ENCODE measurements around the gene ROR2. TPM values are rescaled to one million over a fixed set of nuclear protein-coding genes. Genes with fewer than 3 reads are reported as not detected.

ROR2 gene
- total RNA-seq, 1 donor from 2014 or later = under 0.01 TPM

DNA sequence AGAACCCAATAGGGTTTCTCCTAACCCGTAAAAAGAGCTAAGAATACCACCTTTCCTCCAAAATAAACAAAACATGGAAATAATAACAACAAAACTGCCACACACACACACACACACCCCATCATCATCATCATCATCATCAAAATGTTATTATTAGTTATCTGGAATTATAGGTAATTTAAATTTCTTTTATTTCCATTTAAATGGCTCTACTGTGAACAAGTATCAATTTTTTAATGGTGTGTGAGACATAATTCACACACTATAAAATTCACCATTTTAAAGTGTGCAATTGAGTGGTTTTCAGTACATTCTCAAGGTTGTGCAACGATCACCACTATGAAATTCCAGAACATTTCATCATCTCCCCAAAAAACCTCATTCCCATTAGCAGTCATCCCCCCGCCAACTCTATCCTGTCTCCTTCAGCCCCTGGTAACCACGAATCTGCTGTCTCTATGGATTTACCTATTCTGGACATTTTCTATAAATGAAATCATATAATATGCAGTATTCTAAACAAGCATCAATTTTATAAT, 172.7 kb downstream of the ROR2 start:
- DNase-seq (ENCODE audit: low read depth in 2 of 2) = no peak

DNA sequence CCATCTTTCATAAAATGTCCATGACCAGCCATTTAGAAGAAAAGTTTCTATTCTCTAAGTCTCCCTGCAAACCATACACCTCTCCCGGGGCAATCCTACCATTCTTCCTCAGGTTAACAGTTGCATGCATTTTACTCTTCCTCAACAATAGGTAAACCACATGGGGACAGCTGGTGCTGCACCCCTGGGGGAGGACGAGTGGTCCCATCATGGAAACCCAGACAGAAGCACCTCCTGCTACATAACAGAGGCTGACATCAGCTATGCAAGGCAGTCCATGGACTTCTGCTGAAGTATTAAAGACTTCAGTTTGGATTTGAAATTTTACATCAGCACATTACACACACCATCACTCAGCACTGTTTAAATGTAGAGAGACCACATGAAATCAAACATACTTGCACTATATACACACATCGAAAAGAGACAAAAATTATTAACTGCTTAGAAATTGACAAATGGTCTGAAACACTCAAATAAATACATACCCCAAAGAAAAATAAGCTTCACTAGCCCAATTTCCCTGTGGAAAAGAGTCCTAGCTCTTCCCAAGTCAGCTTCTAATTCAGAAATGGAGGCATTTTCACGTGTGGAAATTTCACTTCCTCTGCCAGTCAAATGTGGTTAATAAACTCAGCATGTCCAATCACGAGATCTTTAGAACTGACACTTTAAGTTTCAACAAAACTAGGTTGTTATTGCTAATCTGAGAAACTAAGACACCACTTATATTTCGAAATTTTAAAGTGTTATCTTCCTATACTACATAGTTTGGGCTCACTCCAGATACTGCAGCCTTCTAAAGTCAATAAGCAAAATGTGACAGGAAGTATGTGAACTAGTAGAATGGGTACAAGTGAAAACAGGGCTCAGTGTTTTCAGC, 173.4 kb downstream of the ROR2 start:
- no peak for DNase-seq (ENCODE audit: low read depth in 2 of 2)

DNA sequence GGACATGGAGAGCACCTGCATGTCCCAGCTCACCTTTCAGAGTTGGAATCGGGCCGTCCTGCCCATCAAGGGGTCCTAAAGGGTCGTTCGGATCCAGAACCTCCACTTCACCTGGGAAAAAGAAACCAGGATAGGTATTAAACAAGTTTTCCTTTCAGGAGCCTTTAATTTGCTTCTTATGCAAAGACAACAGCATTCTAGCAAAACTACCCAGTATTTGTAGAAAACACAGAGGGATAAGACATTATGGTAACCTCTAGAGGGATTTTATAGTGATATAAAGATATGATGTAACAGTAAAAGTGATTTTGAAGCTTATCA, 174.4 kb downstream of the ROR2 start:
- DNase-seq (ENCODE audit: low read depth in 2 of 2) = no peak

DNA sequence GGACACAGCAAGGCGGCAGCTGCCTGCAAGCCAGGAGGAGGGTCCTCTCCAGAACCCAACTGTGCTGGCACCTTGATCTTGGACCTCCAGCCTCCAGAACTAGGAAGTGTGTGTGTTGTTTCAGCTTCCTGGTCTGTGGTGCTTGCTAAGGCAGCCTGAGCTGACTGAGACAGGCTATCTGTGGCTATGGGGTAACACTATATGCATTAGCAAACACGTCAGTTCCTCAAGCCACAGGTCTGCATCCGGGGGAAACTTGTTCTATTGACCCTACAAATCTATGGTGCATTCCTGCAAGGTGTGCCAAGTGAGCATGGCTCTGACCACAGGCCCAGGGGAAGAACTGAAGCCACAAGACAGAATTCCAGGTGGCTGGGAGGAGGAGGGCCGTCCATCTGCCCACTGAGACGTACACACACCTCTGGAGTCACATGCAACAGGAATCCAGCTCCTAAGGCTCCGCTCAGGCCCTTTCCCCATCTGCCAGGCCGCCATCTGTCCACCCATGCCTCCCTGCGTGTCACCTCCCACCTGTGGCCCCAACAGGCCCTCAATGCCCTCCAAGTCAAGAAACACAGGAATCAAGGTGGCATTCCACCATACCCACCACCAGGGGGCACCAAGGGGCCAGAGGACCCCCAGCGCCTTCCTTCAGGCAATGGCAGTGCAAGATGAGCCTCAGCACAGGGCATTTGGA, 174.9 kb downstream of the ROR2 start:
- peak; percentile 51 to 60 for DNase-seq (ENCODE audit: low read depth in 2 of 2)

DNA sequence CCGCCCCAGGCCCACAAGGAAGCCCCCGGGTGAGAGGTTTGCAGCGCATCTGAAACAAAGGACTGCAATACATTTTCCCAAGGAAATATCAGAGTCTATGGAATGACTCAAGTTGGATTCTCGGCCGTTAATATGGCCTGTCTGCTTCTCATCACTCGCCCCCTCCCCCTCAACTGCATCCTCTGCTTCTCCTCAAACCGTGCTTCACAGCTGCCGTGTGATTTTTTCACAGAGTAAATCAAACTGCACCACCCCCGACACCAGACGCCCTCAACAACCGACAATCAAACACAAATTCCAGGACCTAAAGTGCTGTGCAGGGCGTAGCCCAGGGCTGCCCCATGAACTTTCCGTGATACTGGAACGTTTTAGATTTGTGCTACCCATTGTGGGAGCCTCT, 176.9 kb downstream of the ROR2 start:
- DNase-seq (ENCODE audit: low read depth in 2 of 2) = no peak

DNA sequence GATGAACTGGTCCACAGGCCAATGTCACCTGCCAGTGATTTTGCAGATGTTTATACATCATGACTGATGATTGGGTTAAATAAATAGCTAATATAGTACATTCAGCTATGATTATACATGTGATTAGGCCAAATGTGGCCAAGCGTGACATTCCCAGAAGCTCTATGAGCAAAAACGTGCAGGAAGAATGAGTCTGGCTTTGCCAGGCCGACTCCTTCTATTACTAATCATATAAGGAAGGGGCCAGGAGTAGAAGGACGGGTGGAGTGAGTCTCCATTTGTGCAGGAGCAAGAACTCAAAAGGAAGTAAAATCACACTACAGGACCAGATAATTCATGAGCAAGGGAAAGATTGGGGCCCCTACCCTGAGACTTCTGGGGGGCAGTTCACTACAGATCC, 178.2 kb downstream of the ROR2 start:
- DNase-seq (ENCODE audit: low read depth in 2 of 2) = no peak

DNA sequence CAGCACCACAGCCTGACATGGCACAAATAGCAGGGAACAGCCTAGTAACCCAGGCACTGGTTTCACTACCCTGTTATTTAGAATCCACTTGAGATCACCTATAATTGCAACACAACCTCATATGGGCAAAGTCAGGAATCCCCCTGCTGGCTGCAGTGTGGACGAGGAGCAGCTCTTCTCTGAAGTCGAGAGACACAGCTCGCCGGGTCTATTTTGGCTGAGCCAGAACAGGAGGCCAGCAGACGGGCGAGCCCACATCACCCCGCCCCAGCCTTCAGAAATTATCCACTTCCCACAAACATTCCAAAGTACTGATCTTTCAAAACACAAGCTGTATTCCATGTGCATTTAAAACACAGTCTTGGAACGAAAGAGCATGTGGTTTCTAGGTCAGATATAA, 179.0 kb downstream of the ROR2 start:
- no peak for DNase-seq (ENCODE audit: low read depth in 2 of 2)

DNA sequence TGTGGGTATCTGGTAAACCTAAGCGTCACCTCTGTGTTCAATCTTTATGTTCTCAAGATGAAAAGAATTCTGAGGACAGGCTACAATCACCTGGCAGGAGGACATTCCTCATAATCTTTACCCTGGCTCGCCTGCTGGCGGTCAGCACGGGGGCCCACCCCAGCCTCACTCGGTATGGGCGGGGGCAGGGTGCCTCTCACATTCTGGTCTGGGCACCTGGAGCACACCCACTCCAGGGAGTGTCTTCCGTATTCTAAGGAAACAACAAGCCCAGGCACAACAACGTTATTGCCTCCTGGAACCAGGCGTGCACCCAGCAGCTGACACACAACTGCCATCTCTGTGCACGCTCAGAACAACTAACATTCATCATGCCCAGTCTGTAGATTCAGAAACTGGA, 179.8 kb downstream of the ROR2 start:
- no peak for DNase-seq (ENCODE audit: low read depth in 2 of 2)

DNA sequence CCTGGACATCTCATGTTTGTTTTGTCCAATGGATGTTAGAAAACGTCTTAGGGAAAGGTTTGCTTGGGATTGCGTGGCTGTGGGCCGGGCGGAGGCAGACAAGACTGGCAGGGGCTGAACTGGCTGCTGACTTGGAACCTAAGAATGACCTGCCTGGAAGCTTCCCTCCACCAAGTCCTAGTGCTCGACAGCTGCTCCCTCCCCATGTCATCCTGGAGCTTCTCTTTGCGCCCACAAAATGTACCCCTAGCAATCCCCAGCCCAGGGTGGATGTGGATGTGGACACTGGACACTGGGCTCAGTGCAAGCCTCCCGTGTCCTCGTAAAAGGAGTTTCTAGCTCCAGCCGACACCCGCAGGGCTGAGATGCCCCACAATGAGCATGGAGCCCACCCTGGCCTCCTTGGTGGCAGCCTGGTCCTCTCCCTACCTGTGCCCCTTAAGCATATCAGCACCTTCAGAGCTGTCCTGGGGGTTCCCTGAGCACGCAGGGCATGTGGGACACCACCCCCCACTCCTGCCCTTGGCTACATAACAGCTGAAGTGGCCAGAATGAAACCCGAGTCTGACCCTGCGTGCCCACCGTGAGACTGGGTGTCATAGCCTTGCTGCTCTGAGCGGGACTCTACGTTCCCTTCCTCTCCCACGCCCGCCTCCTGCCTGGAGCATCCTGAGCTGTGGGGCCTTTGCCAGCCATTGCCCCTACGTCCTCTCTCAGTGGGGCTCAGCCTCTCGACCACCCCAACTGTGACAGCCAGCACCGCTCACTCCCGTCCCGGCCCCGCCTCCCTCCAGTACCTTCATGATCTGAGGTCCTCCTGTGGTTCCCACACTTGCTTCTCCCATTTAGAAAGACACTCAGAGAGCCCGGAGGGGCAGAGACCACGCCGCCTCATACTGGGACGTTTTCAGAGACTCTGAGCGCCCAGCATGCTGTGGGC, 180.8 kb downstream of the ROR2 start:
- no peak for DNase-seq (ENCODE audit: low read depth in 2 of 2)

DNA sequence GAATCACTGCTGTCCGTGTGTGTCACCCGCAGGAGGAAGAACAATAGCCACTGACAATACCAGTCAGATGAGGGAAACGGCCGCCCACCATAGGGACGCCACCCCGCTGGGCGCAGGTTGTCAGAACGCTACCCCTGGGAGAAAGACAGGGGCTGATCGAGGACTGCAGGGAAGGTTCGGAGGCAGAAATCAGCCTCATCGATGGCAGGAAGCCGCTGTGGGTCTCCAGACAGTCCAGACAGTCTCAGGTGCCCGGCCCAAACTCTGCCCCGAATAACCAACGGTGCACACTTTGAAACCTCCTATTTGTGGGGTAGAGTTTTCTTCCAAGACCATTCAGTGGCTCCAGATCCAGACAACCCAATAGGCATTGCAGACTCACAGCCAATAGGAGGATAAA, 181.5 kb downstream of the ROR2 start:
- no peak for DNase-seq (ENCODE audit: low read depth in 2 of 2)

DNA sequence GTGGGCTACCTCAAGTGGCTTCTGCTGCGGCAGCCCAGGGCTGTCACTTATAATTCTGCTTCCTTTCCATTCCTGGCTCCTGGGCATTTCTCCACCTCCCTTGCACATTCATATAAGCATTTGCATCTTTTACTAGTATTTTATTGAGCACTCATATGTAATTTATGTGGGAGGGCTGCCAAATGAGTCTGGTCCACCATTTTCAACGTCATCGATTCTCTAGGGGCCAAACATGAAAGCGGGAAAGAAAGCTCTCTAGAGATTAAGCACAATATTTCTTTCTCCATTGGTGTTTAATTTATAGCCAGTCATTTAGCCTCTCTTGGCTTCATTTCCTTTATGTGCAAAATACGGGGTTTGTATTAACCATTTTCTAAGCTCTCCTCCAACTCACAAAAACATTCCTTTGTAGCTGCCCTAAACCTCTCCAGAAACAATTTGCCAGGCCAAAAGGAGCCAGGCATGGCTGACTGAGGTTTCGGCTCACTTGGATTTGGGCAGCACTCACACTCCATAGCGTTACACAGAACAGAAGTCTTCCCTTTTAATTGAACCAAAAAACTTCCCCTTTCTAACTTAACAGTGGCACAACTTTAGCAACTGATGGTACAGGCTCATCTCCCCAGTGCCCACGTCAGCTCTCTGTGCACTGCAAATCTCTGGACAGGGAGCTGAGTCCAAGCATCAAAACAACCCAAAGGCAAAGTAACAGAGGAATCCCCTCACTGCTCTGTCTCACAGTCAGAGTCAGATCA, 183.5 kb downstream of the ROR2 start:
- no peak for DNase-seq (ENCODE audit: low read depth in 2 of 2)

DNA sequence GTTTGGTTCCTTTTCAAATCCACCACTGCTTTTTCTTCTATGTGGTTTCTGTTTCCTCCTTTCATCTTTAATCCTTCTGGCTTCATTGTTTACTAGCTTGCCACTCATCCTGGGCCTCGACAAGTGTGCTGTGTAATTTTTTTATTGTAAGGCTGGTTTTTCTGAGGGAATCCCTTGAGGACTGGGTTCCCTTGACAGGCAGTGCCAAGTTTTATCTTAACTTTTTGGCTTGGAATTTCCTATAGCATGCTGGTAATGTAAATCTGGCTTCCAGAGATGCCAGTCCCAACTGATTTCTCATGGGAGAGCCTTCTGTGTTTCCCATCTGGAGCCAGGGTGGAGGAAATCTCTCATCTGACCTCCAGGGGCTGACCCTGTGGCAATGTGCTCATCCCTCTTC, 184.7 kb downstream of the ROR2 start:
- DNase-seq (ENCODE audit: low read depth in 2 of 2) = no peak

DNA sequence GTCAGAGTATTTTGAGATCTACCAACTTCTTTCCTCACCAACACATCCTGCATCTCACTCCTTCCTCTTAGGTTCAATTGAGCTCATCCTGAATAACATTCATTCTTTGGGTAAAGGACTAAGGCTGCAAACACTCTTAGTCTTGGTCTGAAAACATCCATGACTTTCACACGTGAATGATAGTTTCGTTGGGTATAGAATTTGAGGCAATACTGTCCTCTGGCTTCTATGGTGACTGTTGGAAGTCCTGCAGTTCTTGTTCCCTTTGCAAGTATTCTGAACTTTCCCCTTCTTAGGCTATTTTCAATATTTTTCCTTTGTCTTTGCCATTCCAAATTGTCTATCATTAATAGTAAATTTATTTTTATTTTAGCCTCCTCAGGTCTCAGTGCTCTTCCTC, 185.4 kb downstream of the ROR2 start:
- no peak for DNase-seq (ENCODE audit: low read depth in 2 of 2)

DNA sequence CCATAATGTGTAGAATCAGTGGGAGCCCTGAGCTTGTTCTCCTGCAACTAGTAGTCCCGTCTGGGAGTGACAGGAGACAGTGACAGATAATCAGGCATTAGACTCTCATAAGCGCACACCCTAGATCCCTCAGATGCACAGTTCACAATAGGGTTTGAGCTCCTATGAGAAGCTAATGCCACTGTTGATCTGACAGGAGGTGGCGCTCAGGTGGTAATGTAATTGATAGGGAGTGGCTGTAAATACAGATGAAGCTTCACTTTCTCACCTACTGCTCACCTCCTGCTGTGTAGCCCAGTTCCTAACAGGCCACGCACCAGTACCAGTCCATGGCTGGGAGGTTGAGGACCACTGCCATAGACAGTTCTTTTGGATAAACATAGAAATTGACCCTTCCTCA, 188.7 kb downstream of the ROR2 start:
- no peak for DNase-seq (ENCODE audit: low read depth in 2 of 2)

DNA sequence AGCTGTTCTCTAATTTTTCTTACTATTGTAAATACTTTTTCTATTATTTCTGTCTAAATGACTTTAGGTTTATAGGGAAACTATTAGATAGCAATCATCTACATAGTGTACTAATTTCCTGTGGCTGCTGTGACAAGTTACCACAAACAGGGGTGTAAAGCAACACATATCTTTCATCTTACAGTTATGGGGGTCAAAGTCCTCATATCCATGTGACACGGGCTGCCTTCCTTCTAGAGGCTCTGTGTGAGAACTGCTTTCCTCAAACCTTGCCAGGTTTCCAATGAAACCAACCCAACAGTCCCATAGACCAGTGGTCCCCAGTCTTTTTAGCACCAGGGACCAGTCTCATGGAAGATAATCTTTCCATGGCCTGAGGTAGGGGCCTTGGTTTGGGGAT, 189.1 kb downstream of the ROR2 start:
- DNase-seq (ENCODE audit: low read depth in 2 of 2) = no peak

DNA sequence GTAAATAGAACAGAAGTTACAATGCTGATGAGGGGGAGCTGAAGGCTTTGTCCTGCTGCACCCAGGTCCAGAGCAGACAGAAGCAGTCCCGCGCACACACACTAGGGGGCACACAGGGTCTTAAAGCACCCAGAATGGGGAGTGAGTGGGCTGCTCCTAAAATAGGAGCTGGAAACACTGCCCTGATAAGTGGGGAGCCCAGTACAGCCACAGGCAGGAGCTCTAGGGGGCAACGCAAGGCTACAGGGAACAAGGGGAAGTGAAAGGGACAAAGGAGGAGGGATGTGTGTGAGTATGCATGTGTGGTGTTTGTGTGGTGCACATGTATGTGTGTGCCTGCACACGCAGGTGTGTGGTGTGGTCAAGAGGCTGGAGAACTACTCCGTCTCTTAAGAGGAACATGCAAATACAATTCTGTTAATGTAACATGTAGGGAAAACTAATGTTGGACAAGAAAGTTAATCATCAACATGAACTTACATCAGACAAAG, 191.5 kb downstream of the ROR2 start:
- peak; percentile 38 to 41 for DNase-seq (ENCODE audit: low read depth in 2 of 2)

DNA sequence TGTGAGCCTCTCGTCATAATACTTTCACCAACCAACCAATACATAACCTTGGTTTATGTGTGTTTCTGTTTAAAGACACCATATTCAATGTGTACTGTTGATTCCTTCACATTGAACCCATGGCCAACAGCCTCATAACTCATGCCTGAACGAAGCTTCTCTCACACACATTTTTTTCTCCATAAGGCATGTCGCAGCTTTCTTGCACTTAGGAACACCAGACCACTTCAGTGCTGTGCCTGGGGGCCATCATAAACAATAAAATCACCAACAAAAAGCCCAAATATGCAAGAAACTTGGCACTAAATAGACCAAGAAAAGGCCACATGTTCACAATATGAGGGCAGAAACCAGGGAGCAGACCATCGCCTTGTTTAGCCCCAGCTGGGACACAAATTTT, 192.2 kb downstream of the ROR2 start:
- no peak for DNase-seq (ENCODE audit: low read depth in 2 of 2)

DNA sequence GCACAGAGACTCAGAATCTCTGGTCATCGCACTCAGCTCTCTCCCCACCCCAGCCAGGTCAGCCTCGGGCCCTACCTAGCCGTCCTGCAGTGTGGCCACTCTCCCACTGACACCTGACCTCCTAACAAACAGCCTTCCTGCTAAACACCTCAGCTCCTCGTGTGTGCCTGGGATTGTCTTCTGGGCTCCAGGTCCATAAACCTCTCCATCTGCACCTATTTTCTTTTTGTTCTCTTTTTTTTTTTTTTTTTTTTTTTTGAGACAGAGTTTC, 193.6 kb downstream of the ROR2 start:
- DNase-seq (ENCODE audit: low read depth in 2 of 2) = no peak

DNA sequence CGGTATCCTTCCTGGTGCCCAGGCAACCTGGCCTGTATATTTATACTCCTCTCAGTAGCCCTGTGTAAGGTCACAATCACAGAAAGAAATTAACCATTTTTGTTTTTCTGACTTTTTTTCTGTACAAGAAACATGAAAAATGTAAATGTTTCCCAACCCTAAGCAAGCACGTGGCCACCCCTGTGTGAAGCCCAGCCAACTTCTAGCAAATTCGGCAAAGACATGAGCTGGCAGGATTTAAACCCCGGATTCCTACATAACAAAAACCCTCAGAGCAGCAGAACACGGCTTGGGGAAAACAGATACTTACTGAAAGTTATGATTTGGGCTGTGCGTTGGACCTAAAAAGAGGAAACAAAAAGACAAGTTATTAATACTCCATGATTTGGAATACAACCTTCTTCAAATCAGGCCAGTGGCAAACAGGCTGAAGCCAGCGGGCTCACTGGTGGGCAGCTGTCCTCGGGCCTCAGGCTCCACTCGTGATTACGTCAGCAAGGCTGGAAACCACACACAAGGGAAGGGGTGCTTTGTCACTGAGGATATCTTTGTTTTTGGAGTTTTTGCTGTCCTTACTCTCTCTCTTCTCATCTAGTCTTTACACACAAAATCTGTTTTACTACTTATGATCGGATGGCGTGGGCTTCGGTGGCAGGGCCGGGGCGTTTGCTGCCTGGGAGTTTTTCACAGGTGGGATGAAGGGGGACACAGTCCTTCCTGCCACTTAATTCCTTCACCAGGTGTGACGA, 194.1 kb downstream of the ROR2 start:
- no peak for DNase-seq (ENCODE audit: low read depth in 2 of 2)

DNA sequence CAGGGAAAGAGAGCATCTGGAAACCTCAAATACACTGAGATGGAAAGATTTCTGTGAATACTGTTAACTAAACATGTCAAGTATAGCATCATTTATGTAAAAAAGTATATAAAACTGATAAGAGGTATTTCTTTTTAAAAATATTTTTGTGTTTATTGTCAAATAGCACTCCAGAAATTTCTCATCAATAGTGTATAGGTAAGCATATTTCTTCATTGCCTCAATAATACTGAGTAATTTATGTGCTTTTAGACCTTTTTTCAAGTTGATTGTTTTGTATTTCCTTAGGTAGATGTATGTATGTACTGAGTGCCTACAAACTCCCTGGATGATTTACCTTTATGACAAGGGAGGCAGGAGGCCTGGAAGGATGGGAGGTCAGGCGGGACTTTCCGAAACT, 196.3 kb downstream of the ROR2 start:
- no peak for DNase-seq (ENCODE audit: low read depth in 2 of 2)

DNA sequence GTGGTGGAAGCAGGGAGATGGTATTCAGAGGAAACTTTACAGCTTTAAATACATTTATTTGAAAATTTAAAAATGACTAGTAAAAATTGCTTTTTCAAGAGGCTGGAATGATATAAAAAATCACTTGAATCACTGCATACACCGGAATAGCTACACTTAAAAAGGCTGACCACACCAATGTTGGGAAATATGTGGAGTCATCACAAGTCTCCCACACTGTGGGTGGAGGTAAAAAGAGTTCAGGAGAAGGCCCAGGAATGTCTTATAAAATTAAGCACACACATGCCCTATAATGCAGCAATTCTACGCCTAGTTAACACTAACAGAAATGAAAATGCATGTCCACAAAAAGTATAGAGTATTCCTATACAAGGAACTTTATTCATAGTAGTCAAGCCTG, 198.1 kb downstream of the ROR2 start:
- no peak for DNase-seq (ENCODE audit: low read depth in 2 of 2)

All from lung microvascular endothelial cell (primary cell).